ENCODE results near the gene GLA.

DNA sequence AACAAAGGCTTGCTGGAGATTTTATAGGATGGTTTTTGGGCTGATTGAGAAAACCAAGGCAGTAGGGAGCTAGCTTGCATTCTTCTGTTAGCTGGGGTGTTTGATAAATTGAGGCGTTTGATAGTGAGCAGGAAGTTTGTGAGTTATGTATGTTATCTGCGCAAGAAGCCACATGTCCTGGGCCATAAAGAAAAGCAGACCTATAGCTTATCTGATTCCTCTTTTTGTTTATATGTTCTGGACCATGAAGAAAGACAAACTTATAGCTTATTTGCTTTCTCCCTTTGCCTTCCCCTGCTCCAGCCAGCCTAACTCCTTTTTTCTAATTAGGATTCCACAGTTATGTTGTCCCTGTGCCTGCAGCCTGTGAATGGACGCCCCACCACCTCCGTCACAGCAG lies 9.5 kb upstream of the GLA start:
- TF ChIP-seq, protein P1, sequence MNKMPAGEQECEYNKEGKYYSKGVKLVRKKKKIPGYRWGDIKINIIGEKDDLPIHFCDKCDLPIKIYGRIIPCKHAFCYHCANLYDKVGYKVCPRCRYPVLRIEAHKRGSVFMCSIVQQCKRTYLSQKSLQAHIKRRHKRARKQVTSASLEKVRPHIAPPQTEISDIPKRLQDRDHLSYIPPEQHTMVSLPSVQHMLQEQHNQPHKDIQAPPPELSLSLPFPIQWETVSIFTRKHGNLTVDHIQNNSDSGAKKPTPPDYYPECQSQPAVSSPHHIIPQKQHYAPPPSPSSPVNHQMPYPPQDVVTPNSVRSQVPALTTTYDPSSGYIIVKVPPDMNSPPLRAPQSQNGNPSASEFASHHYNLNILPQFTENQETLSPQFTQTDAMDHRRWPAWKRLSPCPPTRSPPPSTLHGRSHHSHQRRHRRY (tag by site-specific recombination; IDR thresholded peaks at IDR 0.05): no peak
- TF ChIP-seq, protein P2, sequence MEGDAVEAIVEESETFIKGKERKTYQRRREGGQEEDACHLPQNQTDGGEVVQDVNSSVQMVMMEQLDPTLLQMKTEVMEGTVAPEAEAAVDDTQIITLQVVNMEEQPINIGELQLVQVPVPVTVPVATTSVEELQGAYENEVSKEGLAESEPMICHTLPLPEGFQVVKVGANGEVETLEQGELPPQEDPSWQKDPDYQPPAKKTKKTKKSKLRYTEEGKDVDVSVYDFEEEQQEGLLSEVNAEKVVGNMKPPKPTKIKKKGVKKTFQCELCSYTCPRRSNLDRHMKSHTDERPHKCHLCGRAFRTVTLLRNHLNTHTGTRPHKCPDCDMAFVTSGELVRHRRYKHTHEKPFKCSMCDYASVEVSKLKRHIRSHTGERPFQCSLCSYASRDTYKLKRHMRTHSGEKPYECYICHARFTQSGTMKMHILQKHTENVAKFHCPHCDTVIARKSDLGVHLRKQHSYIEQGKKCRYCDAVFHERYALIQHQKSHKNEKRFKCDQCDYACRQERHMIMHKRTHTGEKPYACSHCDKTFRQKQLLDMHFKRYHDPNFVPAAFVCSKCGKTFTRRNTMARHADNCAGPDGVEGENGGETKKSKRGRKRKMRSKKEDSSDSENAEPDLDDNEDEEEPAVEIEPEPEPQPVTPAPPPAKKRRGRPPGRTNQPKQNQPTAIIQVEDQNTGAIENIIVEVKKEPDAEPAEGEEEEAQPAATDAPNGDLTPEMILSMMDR (tag by site-specific recombination; IDR thresholded peaks at IDR 0.05): no peak
- no peak for TF ChIP-seq ZNF776 (tag by site-specific recombination; IDR thresholded peaks at IDR 0.05; ENCODE audit: borderline replicate concordance)
- no peak for TF ChIP-seq ZNF792 (tag by site-specific recombination; IDR thresholded peaks at IDR 0.05)
- no peak for TF ChIP-seq ZNF670 (tag by site-specific recombination; IDR thresholded peaks at IDR 0.05; ENCODE audit: low read depth)
- TF ChIP-seq ZNF274 (IDR thresholded peaks at IDR 0.05; ENCODE audit: low read length): no peak
- TF ChIP-seq ZNF274 (tag by site-specific recombination; IDR thresholded peaks at IDR 0.05; ENCODE audit: borderline replicate concordance): no peak
- TF ChIP-seq, protein P3, sequence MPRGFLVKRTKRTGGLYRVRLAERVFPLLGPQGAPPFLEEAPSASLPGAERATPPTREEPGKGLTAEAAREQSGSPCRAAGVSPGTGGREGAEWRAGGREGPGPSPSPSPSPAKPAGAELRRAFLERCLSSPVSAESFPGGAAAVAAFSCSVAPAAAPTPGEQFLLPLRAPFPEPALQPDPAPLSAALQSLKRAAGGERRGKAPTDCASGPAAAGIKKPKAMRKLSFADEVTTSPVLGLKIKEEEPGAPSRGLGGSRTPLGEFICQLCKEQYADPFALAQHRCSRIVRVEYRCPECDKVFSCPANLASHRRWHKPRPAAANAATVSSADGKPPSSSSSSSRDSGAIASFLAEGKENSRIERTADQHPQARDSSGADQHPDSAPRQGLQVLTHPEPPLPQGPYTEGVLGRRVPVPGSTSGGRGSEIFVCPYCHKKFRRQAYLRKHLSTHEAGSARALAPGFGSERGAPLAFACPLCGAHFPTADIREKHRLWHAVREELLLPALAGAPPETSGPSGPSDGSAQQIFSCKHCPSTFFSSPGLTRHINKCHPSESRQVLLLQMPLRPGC (tag by site-specific recombination; IDR thresholded peaks at IDR 0.05): no peak
- TF ChIP-seq TRIM28 (IDR thresholded peaks at IDR 0.05; ENCODE audit: borderline replicate concordance, low read length): no peak
- TF ChIP-seq ZNF529 (tag by site-specific recombination; IDR thresholded peaks at IDR 0.05; ENCODE audit: insufficient replicate concordance): no peak
- no peak for TF ChIP-seq KLF16 (tag by site-specific recombination; IDR thresholded peaks at IDR 0.05)
- TF ChIP-seq, protein P4, sequence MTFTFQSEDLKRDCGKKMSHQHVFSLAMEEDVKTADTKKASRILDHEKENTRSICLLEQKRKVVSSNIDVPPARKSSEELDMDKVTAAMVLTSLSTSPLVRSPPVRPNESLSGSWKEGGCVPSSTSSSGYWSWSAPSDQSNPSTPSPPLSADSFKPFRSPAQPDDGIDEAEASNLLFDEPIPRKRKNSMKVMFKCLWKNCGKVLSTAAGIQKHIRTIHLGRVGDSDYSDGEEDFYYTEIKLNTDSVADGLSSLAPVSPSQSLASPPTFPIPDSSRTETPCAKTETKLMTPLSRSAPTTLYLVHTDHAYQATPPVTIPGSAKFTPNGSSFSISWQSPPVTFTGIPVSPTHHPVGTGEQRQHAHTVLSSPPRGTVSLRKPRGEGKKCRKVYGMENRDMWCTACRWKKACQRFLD (tag by site-specific recombination; IDR thresholded peaks at IDR 0.05): no peak
- TF ChIP-seq ZNF223 (tag by site-specific recombination; IDR thresholded peaks at IDR 0.05): no peak
- TF ChIP-seq HOXC10 (CRISPR knock-in tag; IDR thresholded peaks at IDR 0.05): no peak
- TF ChIP-seq, protein P5, sequence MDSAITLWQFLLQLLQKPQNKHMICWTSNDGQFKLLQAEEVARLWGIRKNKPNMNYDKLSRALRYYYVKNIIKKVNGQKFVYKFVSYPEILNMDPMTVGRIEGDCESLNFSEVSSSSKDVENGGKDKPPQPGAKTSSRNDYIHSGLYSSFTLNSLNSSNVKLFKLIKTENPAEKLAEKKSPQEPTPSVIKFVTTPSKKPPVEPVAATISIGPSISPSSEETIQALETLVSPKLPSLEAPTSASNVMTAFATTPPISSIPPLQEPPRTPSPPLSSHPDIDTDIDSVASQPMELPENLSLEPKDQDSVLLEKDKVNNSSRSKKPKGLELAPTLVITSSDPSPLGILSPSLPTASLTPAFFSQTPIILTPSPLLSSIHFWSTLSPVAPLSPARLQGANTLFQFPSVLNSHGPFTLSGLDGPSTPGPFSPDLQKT (IDR thresholded peaks at IDR 0.05; ENCODE audit: borderline replicate concordance, low read depth, low read length): no peak

Measured in HEK293 (cell line).